Duodenal mucosa (tissue), 2 donors: ENCODE results near the gene CSF2.
"Not testable (repeated sequence)": the region's sequence is repeated elsewhere in the genome, so short reads cannot be mapped to it uniquely, and the experiment has no call there.

ENCODE experiments used
- H3K27ac ChIP-seq: one replicate; pipeline ENCODE4 v1.7.0; 2013; ENCODE audit warnings: low read depth, low read length
- H3K27me3 ChIP-seq, 2 donors: one replicate each; pipeline ENCODE4 v1.7.0; 2013; ENCODE audit warnings: low read length in 2 of 2, control low read depth in 1 of 2; ENCODE audit not compliant: insufficient read depth in 2 of 2, control insufficient read depth in 1 of 2
- H3K36me3 ChIP-seq, 2 donors: one replicate each; pipeline ENCODE4 v1.7.0; 2013; ENCODE audit warnings: low read length in 2 of 2, control low read depth in 1 of 2; ENCODE audit not compliant: insufficient read depth in 2 of 2, control insufficient read depth in 1 of 2
- H3K4me1 ChIP-seq, 2 donors: one replicate each; pipeline ENCODE4 v1.7.0; 2013; ENCODE audit warnings: low read length in 2 of 2, control low read depth in 1 of 2; ENCODE audit not compliant: insufficient read depth in 2 of 2, control insufficient read depth in 1 of 2
- H3K4me3 ChIP-seq, 2 donors: one replicate each; pipeline ENCODE4 v1.7.0; 2013; ENCODE audit warnings: low read length in 2 of 2, low read depth in 1 of 2
- H3K9ac ChIP-seq, 2 donors: one replicate each; pipeline ENCODE4 v1.7.0; 2013; ENCODE audit warnings: low read length in 2 of 2, low read depth in 1 of 2
- H3K9me3 ChIP-seq, 2 donors: one replicate each; pipeline ENCODE4 v1.7.0; 2013; ENCODE audit warnings: low read length in 2 of 2, control low read depth in 1 of 2; ENCODE audit not compliant: control insufficient read depth in 1 of 2

Gene CSF2

GRCh38 chr5:132116072-132116471, 42.5 kb downstream of the CSF2 start:
- Histone ChIP-seq H3K4me3 (no peak overlapping the region), H3K27me3 (no peaks in the 10 kb centered on the region)

DNA sequence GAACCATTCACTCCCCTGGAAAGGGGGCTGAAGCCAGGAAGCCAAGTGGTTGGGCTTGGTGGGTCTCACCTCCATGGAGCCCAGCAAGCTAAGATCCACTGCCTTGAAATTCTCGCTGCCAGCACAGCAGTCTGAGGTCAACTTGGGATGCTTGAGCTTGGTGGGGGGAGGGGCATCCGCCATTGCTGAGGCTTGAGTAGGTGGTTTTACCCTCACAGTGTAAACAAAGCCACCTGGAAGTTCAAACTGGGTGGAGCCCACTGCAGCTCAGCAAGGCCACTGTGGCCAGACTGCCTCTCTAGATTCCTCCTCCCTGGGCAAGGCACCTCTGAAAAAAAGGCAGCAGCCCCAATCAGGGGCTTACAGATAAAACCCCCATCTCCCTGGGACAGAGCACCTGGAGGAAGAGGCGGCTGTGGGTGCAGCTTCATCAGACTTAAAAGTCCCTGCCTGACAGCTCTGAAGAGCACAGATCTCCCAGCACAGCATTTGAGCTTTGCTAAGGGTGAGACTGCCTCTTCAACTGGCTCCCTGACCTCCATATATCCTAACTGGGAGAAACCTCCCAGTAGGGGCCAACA, 43.4 kb downstream of the CSF2 start:
- H3K27me3 ChIP-seq, H3K4me3 ChIP-seq, H3K9me3 ChIP-seq, H3K9ac ChIP-seq, H3K36me3 ChIP-seq, H3K27ac ChIP-seq, H3K4me1 ChIP-seq: not testable (repeated sequence)

More at GRCh38 chr5:132116072-132116471, 42.5 kb downstream of the CSF2 start:
- no peaks in the 10 kb centered on the region for H3K36me3 ChIP-seq
- H3K9me3 ChIP-seq, result no peaks in the 10 kb centered on the region
- H3K9ac ChIP-seq, result no peak overlapping the region
- no peaks in the 10 kb centered on the region for H3K4me1 ChIP-seq
- H3K27ac ChIP-seq, result no peak overlapping the region

GRCh38 chr5:132120717-132121116, 47.1 kb downstream of the CSF2 start:
- H3K4me1 ChIP-seq, H3K27me3 ChIP-seq, H3K4me3 ChIP-seq, H3K36me3 ChIP-seq, H3K27ac ChIP-seq, H3K9ac ChIP-seq, H3K9me3 ChIP-seq: not testable (repeated sequence)

DNA sequence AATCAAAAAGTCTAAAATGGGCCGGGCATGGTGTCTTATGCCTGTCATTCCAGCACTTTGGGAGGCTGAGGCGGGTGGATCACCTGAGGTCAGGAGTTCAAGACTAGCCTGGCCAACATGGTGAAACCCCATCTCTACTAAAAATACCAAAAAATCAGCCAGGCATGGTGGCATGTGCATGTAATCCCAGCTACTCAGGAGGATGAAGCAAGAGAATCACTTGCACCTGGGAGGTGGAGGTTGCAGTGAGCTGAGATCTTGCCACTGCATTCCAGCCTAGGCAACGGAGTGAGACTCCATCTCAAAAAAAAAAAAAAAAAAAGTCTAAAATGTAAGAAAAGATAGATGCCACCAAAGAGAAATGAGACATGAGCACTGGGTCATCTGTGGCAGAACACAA, 49.4 kb downstream of the CSF2 start:
- not testable (repeated sequence) for H3K27ac ChIP-seq, H3K27me3 ChIP-seq, H3K9me3 ChIP-seq, H3K9ac ChIP-seq, H3K36me3 ChIP-seq, H3K4me1 ChIP-seq, H3K4me3 ChIP-seq

DNA sequence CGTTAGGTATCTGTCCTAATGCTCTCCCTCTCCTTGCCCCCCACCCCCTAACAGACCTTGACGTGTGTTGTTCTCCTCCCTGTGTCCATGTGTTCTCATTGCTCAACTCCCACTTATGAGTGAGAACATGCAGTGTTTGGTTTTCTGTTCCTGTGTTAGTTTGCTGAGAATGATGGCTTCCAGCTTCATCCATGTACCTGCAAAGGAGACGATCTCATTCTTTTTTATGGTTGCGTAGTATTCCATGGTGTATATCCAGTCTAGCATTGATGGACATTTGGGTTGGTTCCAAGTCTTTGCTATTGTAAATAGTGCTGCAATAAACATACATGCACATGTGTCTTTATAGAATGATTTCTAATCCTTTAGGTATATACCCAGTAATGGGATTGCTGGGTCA, 50.0 kb downstream of the CSF2 start:
- not testable (repeated sequence) for H3K9ac ChIP-seq, H3K27me3 ChIP-seq

More for the DNA sequence above, 50.0 kb downstream of the CSF2 start:
- H3K9me3 ChIP-seq, H3K27ac ChIP-seq, H3K36me3 ChIP-seq, H3K4me1 ChIP-seq, H3K4me3 ChIP-seq: not testable (repeated sequence)
